SK-N-MC (cell line): ENCODE measurements around the gene SLC24A4.

Experiments used
- DNase-seq: peaks from one replicate; pipeline ENCODE4 v3.0.0-alpha.2; 2011; ENCODE audit warnings: low read depth, low spot score
- H3K27ac ChIP-seq: fragments of 200-600 bp; sonication (generic); 2 replicates; pipeline ENCODE4 v1.5.1; 2016; ENCODE audit warnings: mixed run types
- H3K36me3 ChIP-seq: fragments of 200-600 bp; sonication (generic); 2 replicates; pipeline ENCODE4 v1.6.1; 2017; ENCODE audit warnings: antibody characterized with exemption, low read length, mixed read lengths; ENCODE audit not compliant: insufficient read depth
- H3K4me3 ChIP-seq: fragments of 200-600 bp; sonication (generic); 2 replicates; pipeline ENCODE4 v1.5.1; 2016
- H3K9ac ChIP-seq: fragments of 200-600 bp; sonication (generic); 2 replicates; pipeline ENCODE4 v1.8.0; 2017; ENCODE audit warnings: mixed run types, mixed read lengths; ENCODE audit not compliant: insufficient read length
- H3K9me3 ChIP-seq: fragments of 200-600 bp; sonication (generic); 2 replicates; pipeline ENCODE4 v1.6.1; 2017; ENCODE audit warnings: low read depth, mild to moderate bottlenecking, antibody characterized with exemption, low read length, moderate library complexity, mixed read lengths
- EZH2 ChIP-seq: fragments of 200-600 bp; sonication (generic); IDR thresholded peaks from one replicate; pipeline ENCODE4 v1.6.1; 2017; ENCODE audit warnings: antibody characterized with exemption
- FOXP2 ChIP-seq: optimal IDR thresholded peaks from 2 replicates; pipeline ENCODE3; 2011; ENCODE audit warnings: mild to moderate bottlenecking, moderate library complexity; ENCODE audit not compliant: insufficient read depth; ENCODE audit errors: extremely low read length, control extremely low read depth
- POLR2AphosphoS5 ChIP-seq: IDR thresholded peaks from 2 replicates; pipeline ENCODE4 v1.6.1; 2012; ENCODE audit warnings: mild to moderate bottlenecking, low read depth, low read length, borderline replicate concordance

The SLC24A4 gene

GRCh38 chr14:92426237-92426636 lies 103.3 kb downstream of the SLC24A4 start:
- Histone ChIP-seq H3K36me3 (no peaks in the 10 kb centered on the region), H3K9ac (no peak overlapping the region), H3K9me3 (no peaks in the 10 kb centered on the region), H3K4me3 (no peak overlapping the region), H3K27ac (no peak overlapping the region)
- DNase-seq: no peak
- TF ChIP-seq POLR2AphosphoS5 (no peak), EZH2 (no peak), FOXP2 (no peak)

DNA sequence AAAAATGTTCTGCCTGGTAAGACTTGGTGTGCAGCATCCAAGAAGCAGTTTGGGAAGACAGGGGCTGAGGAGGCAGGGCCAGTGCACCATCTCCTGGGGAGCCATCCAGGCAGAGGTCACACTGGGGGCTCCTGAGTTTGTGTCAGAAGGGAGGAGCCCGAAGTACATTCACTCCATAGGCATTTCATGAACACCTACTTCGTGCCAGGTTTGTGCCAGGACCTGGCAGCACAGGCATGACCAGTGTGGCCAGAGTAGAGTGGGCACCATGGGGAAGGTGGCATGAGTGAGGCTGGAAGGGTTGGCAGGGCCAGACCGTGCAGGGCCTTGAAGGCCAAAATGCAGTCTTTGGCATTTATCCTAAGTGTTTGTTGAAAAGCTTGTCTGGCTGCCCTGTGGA lies 104.1 kb downstream of the SLC24A4 start:
- DNase-seq: no peak
- Histone ChIP-seq H3K36me3 (no peaks in the 10 kb centered on the region), H3K4me3 (no peak overlapping the region), H3K9ac (no peak overlapping the region), H3K27ac (no peak overlapping the region), H3K9me3 (no peaks in the 10 kb centered on the region)
- no peak for TF ChIP-seq POLR2AphosphoS5
- no peak for TF ChIP-seq FOXP2
- no peak for TF ChIP-seq EZH2

DNA sequence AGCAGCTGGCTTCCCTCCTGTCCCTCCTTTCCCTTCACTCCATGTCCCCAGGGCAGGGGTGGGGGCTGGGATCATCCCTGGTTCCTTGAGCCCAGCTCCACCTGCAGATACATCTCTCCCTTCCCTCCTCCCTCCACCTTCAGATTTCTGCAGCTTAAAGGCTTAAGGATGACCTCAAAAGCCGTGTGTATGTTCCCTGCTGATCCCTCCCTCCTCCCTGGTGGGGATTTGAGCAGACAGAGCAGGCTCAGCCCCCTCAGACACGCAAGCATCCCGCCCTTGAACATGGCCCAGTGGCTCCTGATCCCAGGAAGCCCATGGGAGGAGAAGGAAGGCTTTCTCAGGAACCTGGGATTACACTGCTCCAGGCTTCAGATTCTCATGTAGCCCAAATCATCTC lies 107.7 kb downstream of the SLC24A4 start:
- Histone ChIP-seq H3K9ac (no peak overlapping the region), H3K27ac (no peak overlapping the region), H3K36me3 (no peaks in the 10 kb centered on the region), H3K4me3 (no peak overlapping the region), H3K9me3 (no peaks in the 10 kb centered on the region)
- no peak for TF ChIP-seq FOXP2
- TF ChIP-seq EZH2: no peak
- no peak for TF ChIP-seq POLR2AphosphoS5
- no peak for DNase-seq

DNA sequence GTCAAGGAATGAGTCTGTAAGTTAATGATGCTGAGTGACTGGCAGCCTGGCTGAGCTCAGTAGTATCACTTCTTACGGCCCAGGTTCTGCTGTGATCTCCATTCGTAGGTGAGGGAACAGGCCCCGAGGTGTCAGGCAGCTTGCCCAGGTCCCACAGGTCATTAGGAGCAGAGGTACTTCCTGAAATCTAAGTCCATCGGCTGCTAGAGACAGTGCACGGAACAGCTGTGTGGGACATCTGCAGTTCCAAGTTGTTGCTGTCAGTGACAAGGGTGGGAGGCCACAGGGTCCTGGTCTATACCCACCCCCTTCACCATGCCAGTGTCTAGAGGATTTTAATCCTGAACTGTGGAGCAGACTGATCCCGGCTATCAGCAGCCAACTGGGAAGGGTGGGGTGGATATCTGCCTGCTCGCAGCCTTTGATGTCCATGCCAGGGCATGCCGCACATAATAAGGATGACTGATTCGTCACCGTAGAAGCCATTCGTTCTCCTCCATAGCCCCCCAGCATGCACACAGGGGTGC lies 108.3 kb downstream of the SLC24A4 start:
- no peaks in the 10 kb centered on the region for H3K36me3 ChIP-seq
- H3K27ac ChIP-seq: no peak overlapping the region
- no peak for DNase-seq
- H3K9ac ChIP-seq: no peak overlapping the region
- no peaks in the 10 kb centered on the region for H3K9me3 ChIP-seq
- TF ChIP-seq POLR2AphosphoS5: no peak
- no peak for TF ChIP-seq EZH2
- no peak for TF ChIP-seq FOXP2
- no peak overlapping the region for H3K4me3 ChIP-seq

DNA sequence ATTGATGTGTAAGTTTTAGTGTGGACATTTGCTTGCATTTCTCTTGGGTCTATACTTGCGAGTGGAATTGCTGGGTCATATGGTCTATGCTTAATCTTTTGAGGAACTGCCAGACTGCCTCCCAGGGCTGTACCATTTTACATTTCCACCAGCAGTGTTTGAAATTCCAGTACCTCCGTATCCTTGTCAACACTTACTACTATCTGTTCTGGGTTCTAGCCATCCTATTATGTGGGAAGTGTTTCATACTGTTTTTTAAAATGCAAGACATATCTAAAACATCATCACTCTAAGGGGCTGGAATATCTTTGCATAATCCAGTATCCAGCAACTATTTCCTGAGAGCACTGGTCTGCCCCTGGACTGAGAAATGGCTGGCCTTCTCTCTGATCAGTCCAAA lies 110.4 kb downstream of the SLC24A4 start:
- TF ChIP-seq POLR2AphosphoS5 (no peak), EZH2 (no peak)
- DNase-seq: no peak
- Histone ChIP-seq H3K9ac (no peak overlapping the region), H3K36me3 (no peaks in the 10 kb centered on the region), H3K27ac (no peak overlapping the region), H3K4me3 (no peak overlapping the region), H3K9me3 (no peaks in the 10 kb centered on the region)

DNA sequence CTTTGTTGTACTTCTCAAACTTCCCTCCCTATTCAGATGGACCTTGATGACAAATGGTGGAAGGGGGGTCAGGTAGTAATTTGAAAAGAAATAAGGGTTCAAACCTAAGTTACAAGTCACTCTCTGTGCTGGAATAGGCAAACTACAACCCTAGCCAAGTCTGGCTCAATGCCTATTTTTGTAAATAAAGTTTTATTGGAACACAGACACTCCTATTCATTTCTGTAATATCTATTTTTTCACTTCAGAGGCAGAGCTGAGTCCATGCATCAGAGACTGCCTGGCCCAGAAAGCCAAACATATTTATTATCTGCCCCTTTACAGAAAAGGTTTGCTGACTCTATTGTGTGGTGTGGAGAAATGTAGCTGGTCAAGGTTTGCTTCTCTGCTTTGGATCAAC lies 112.2 kb downstream of the SLC24A4 start:
- H3K9ac ChIP-seq: no peak overlapping the region
- TF ChIP-seq POLR2AphosphoS5 (no peak), FOXP2 (no peak), EZH2 (no peak)
- no peak for DNase-seq
- H3K9me3 ChIP-seq: no peaks in the 10 kb centered on the region
- H3K4me3 ChIP-seq: no peak overlapping the region
- no peaks in the 10 kb centered on the region for H3K36me3 ChIP-seq
- H3K27ac ChIP-seq: no peak overlapping the region

- H3K27ac ChIP-seq: no peak overlapping the region
- no peak overlapping the region for H3K9ac ChIP-seq
- H3K9me3 ChIP-seq: no peaks in the 10 kb centered on the region
- TF ChIP-seq POLR2AphosphoS5: no peak
- no peak for TF ChIP-seq EZH2
- no peak for TF ChIP-seq FOXP2
- no peak overlapping the region for H3K4me3 ChIP-seq
- no peak for DNase-seq
- H3K36me3 ChIP-seq: no peaks in the 10 kb centered on the region
These were observed 113.3 kb downstream of the SLC24A4 start for GRCh38 chr14:92436115-92436776.

DNA sequence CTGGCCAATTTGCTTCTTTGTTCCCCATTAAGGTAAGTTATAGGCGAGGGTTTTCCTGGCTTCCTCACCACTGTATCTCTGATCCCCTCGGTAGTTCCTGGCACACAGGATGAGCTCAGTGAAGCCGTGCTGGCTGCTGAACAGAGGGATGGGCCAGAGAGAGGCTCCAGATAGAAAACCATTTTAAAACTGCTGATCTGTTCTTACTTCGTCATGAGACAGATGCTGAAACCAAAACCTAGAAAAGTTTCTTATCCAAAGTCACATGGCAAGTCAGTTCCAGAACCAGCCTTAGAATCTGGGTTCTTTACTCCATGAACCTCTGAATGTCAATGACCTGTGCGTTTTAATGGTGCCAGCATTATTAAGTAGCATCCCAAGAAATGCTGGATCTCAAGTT lies 114.3 kb downstream of the SLC24A4 start:
- no peak overlapping the region for H3K4me3 ChIP-seq
- no peaks in the 10 kb centered on the region for H3K9me3 ChIP-seq
- H3K36me3 ChIP-seq: no peaks in the 10 kb centered on the region
- DNase-seq: no peak
- TF ChIP-seq EZH2 (no peak), POLR2AphosphoS5 (no peak), FOXP2 (no peak)
- H3K9ac ChIP-seq: no peak overlapping the region
- H3K27ac ChIP-seq: no peak overlapping the region
